Lower leg skin (tissue), 4 donors: Measurements from ENCODE around the gene SEZ6. TPM values are rescaled to one million over a fixed set of nuclear protein-coding genes. Genes with fewer than 3 reads are reported as not detected.

Source experiments
- DNase-seq, 2 donors: peaks; one replicate each; pipeline ENCODE4 v3.0.0-alpha.2; 2019; ENCODE audit warnings: low spot score in 2 of 2
- H3K4me3 ChIP-seq: fragments of 200-600 bp; sonication (generic); 2 replicates; pipeline ENCODE4 v1.5.1; 2017; ENCODE audit warnings: mild to moderate bottlenecking, low read depth; ENCODE audit not compliant: poor library complexity, severe bottlenecking
- CTCF ChIP-seq, 3 donors: fragments of 450-650 bp; IDR thresholded peaks; one replicate each; pipeline ENCODE4 v1.5.1; 2016; ENCODE audit warnings: antibody characterized with exemption in 3 of 3, mild to moderate bottlenecking in 3 of 3, moderate library complexity in 2 of 3
- POLR2A ChIP-seq, 2 donors: fragments of 450-650 bp; IDR thresholded peaks; one replicate each; pipeline ENCODE4 v1.6.1; 2016 to 2017; ENCODE audit warnings: antibody characterized with exemption in 2 of 2, mild to moderate bottlenecking in 1 of 2, moderate library complexity in 1 of 2
- WGBS, 2 donors: methylation state at CpG; one replicate each; pipeline ENCODE4 v1.1.5; 2018; 5-methylcytosine and 5-hydroxymethylcytosine counted together
- intact Hi-C: fragments of 100-400 bp; cut with DNase I; formaldehyde crosslinking; loops from one replicate; pipeline ENCODE4 v1.15.0; 2023; ENCODE audit warnings: low total_unique reads
- total RNA-seq, 4 donors: library from RNA; depleted of rRNA; stranded (reverse); fragments of >200 nt; gene quantifications; one replicate each; pipeline ENCODE4 v1.1.0, GENCODE V29; 2016

The SEZ6 gene
- total RNA-seq, 4 donors from 2014 or later, result not detected

- peak in 1 of 2 donors; percentile 86 for DNase-seq
- intact Hi-C loops, result loop anchor here (5.0 kb wide), 1 partner anchor 154 kb away; no protein-coding TSS in a partner anchor
- TF ChIP-seq CTCF (IDR thresholded peaks at IDR 0.05), result no peak
- no peak for TF ChIP-seq POLR2A (IDR thresholded peaks at IDR 0.05)
- no peak overlapping the region for H3K4me3 ChIP-seq
- WGBS, 2 donors, result 38 to 43% methylated on average over 6 of the region's 6 CpGs
These were observed 89.4 kb downstream of the SEZ6 start for GRCh38 chr17:28916302-28916934.

- intact Hi-C loops, result no loop called here
- H3K4me3 ChIP-seq, result no peak overlapping the region
- DNase-seq, result no peak
- WGBS, 2 donors, result 87% methylated on average over 6 of the region's 6 CpGs
- TF ChIP-seq POLR2A (IDR thresholded peaks at IDR 0.05) (no peak), CTCF (IDR thresholded peaks at IDR 0.05) (no peak)
These were observed 92.9 kb downstream of the SEZ6 start for GRCh38 chr17:28912938-28913333.

- intact Hi-C loops, result no loop called here
- TF ChIP-seq CTCF (IDR thresholded peaks at IDR 0.05), result no peak
- no peak for TF ChIP-seq POLR2A (IDR thresholded peaks at IDR 0.05)
- no peak for DNase-seq
- H3K4me3 ChIP-seq, result no peak overlapping the region
- WGBS, 2 donors, result 80 to 81% methylated on average over 20 of the region's 20 CpGs
These were observed 93.4 kb downstream of the SEZ6 start for GRCh38 chr17:28912281-28912937.

GRCh38 chr17:28911411-28912045 is 94.3 kb downstream of the SEZ6 start:
- DNase-seq, result no peak
- H3K4me3 ChIP-seq, result no peak overlapping the region
- TF ChIP-seq CTCF (IDR thresholded peaks at IDR 0.05) (no peak), POLR2A (IDR thresholded peaks at IDR 0.05) (no peak)
- intact Hi-C loops, result no loop called here
- 90 to 93% methylated on average over 13 of the region's 13 CpGs for WGBS, 2 donors

GRCh38 chr17:28910534-28910933 is 95.3 kb downstream of the SEZ6 start:
- 84 to 100% methylated on average over 1 of the region's 1 CpG for WGBS, 2 donors
- no peak overlapping the region for H3K4me3 ChIP-seq
- TF ChIP-seq CTCF (IDR thresholded peaks at IDR 0.05) (no peak), POLR2A (IDR thresholded peaks at IDR 0.05) (no peak)
- DNase-seq, result no peak
- intact Hi-C loops, result no loop called here
